Ascending aorta (tissue), 2 donors: ENCODE data around the gene LOXL3. TPM values are rescaled to one million over a fixed set of nuclear protein-coding genes. Genes with fewer than 3 reads are reported as not detected.
"Not testable (repeated sequence)": the region's sequence is repeated elsewhere in the genome, so short reads cannot be mapped to it uniquely, and the experiment has no call there.

ENCODE experiments used
- DNase-seq, 2 donors: peaks; one replicate each; pipeline ENCODE4 v3.0.0-alpha.2; 2019; ENCODE audit warnings: low spot score in 2 of 2
- H3K27ac ChIP-seq, 2 donors: fragments of 200-600 bp; sonication (generic); one replicate each; pipeline ENCODE4 v1.5.1; 2016 to 2017; ENCODE audit warnings: mild to moderate bottlenecking in 1 of 2
- H3K27me3 ChIP-seq: fragments of 200-600 bp; sonication (generic); one replicate; pipeline ENCODE4 v1.5.1; 2017
- H3K36me3 ChIP-seq, 2 donors: fragments of 200-600 bp; sonication (generic); one replicate each; pipeline ENCODE4 v1.5.1; 2016
- H3K4me1 ChIP-seq, 2 donors: fragments of 200-600 bp; sonication (generic); one replicate each; pipeline ENCODE4 v1.5.1; 2016 to 2017; ENCODE audit warnings: mild to moderate bottlenecking in 1 of 2
- H3K4me3 ChIP-seq, 2 donors: fragments of 200-600 bp; sonication (generic); one replicate each; pipeline ENCODE4 v1.5.1; 2016 to 2017; ENCODE audit warnings: mild to moderate bottlenecking in 1 of 2
- H3K9me3 ChIP-seq, 2 donors: fragments of 200-600 bp; sonication (generic); one replicate each; pipeline ENCODE4 v1.5.1; 2016
- intact Hi-C: fragments of 100-400 bp; cut with DNase I; formaldehyde crosslinking; loops from one replicate; pipeline ENCODE4 v1.15.1; 2023
- total RNA-seq: library from RNA; depleted of rRNA; stranded (reverse); fragments of >200 nt; gene quantifications from one replicate; pipeline ENCODE4 v1.1.0, GENCODE V29; 2016
- TF ChIP-seq, protein P1 (sequence below), 3 experiments: fragments of 200-600 bp in 2 of 3; fragments of 450-650 bp in 1 of 3; sonication (generic) in 2 of 3; IDR thresholded peaks; one replicate each; pipeline ENCODE4 v1.5.1; 2016 to 2019; ENCODE audit warnings: antibody characterized with exemption in 3 of 3, mild to moderate bottlenecking in 1 of 3, moderate library complexity in 1 of 3

LOXL3 gene
- total RNA-seq, 1 donor from 2014 or later, result 19.8 TPM

DNA sequence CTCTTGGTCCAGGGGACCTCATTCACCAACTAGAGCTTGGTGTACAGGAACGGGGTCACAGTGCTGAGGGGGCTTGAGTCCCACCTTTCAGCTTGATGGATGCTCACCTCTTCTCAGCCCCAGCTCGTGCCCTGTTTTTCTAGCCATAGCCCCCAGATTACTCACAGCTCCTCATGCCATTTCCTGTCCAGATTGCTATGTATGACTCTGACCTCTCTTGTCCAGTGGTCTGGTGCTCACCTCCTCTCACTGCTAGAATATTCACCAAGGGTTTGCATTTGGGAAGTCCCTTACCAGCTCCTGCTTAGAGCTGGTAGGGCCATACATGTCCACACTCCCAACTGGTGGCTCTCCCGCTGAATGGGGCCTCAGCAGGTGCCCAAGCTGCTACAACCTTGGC, 60.2 kb downstream of the LOXL3 start:
- H3K27me3 ChIP-seq, result no peaks in the 10 kb centered on the region
- no peak for DNase-seq
- TF ChIP-seq, protein P1, sequence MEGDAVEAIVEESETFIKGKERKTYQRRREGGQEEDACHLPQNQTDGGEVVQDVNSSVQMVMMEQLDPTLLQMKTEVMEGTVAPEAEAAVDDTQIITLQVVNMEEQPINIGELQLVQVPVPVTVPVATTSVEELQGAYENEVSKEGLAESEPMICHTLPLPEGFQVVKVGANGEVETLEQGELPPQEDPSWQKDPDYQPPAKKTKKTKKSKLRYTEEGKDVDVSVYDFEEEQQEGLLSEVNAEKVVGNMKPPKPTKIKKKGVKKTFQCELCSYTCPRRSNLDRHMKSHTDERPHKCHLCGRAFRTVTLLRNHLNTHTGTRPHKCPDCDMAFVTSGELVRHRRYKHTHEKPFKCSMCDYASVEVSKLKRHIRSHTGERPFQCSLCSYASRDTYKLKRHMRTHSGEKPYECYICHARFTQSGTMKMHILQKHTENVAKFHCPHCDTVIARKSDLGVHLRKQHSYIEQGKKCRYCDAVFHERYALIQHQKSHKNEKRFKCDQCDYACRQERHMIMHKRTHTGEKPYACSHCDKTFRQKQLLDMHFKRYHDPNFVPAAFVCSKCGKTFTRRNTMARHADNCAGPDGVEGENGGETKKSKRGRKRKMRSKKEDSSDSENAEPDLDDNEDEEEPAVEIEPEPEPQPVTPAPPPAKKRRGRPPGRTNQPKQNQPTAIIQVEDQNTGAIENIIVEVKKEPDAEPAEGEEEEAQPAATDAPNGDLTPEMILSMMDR (IDR thresholded peaks at IDR 0.05), result no peak
- no peaks in the 10 kb centered on the region for H3K9me3 ChIP-seq
- H3K27ac ChIP-seq, result no peak overlapping the region
- no peaks in the 10 kb centered on the region for H3K4me1 ChIP-seq
- intact Hi-C loops, result no loop called here
- H3K36me3 ChIP-seq, result peaks cover 41 to 49% of the 10 kb centered on the region in 2 donors
- no peak overlapping the region for H3K4me3 ChIP-seq

- Histone ChIP-seq H3K4me1 (no peaks in the 10 kb centered on the region), H3K27me3 (no peaks in the 10 kb centered on the region), H3K27ac (no peak overlapping the region), H3K4me3 (no peak overlapping the region), H3K36me3 (peaks cover 41 to 57% of the 10 kb centered on the region in 2 donors), H3K9me3 (no peaks in the 10 kb centered on the region)
- TF ChIP-seq, protein P1 (IDR thresholded peaks at IDR 0.05), result no peak
- DNase-seq, result no peak
- intact Hi-C loops, result no loop called here
Measured at GRCh38 chr2:74491648-74492544, 61.8 kb downstream of the LOXL3 start.

DNA sequence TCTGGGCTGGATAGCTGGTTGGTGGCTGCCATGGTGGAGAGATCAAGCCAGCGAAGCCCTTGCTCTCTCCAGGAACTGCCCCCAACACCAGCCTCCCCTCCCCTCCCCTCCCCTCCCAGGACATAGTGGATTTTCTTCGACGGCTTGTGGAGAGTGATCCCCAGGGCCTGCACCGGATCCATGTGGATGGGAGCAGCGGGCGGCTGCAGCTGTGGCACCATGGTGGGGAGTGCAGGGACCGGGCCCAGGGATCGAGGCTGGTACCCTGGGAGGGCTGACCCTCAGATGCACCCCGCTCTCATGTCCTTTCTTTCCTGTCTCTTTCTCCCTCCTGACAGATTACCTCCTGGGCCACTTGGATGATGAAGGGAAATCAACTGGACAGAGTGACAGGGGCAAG, 63.8 kb downstream of the LOXL3 start:
- Histone ChIP-seq H3K27me3 (no peaks in the 10 kb centered on the region), H3K36me3 (peaks cover 41 to 71% of the 10 kb centered on the region in 2 donors), H3K4me1 (no peaks in the 10 kb centered on the region), H3K9me3 (no peaks in the 10 kb centered on the region), H3K27ac (no peak overlapping the region), H3K4me3 (no peak overlapping the region)
- intact Hi-C loops, result no loop called here
- DNase-seq, result no peak
- TF ChIP-seq, protein P1 (IDR thresholded peaks at IDR 0.05), result no peak

- Histone ChIP-seq H3K4me1 (peaks cover 0 to 2% of the 10 kb centered on the region in 2 donors), H3K27ac (no peak overlapping the region), H3K4me3 (no peak overlapping the region), H3K27me3 (no peaks in the 10 kb centered on the region), H3K36me3 (peaks cover 41 to 71% of the 10 kb centered on the region in 2 donors), H3K9me3 (no peaks in the 10 kb centered on the region)
- intact Hi-C loops, result no loop called here
- DNase-seq, result no peak
- TF ChIP-seq, protein P1 (IDR thresholded peaks at IDR 0.05), result no peak
Measured at GRCh38 chr2:74488643-74489481, 64.9 kb downstream of the LOXL3 start.

- Histone ChIP-seq H3K9me3 (no peaks in the 10 kb centered on the region), H3K4me1 (peaks cover 3 to 14% of the 10 kb centered on the region in 2 donors), H3K27me3 (no peaks in the 10 kb centered on the region), H3K27ac (no peak overlapping the region), H3K36me3 (peaks cover 17 to 44% of the 10 kb centered on the region in 2 donors), H3K4me3 (no peak overlapping the region)
- intact Hi-C loops, result no loop called here
- TF ChIP-seq, protein P1 (IDR thresholded peaks at IDR 0.05), result no peak
- no peak for DNase-seq
Measured at GRCh38 chr2:74486141-74486540, 67.6 kb downstream of the LOXL3 start.

DNA sequence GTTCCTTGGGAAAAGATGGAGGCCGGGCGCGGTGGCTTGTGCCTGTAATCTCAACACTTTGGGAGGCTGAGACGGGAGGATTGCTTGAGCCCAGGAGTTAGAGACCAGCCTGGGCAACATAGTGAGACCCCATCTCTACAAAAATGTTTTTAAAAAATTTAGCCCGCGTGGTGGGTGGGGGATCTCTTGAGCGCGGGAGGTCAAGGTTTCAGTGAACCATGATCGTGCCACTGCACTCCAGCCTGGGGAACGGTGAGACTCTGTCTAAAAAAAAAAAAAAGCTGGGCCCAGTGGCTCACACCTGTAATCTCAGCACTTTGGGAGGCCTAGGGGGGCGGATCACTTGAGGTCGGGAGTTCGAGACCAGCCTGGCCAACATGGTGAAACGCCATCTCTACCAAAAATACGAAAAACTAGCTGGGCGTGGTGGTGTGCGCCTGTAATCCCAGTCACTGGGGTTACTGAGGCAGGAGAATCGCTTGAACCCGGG, 70.0 kb downstream of the LOXL3 start:
- not testable (repeated sequence) for DNase-seq, H3K27ac ChIP-seq, H3K9me3 ChIP-seq, H3K27me3 ChIP-seq
- H3K4me3 ChIP-seq, result peak overlapping the region; percentile 80 to 85
- peaks cover 9 to 21% of the 10 kb centered on the region in 2 donors for H3K4me1 ChIP-seq
- intact Hi-C loops, result loop anchor here (1.0 to 2.0 kb wide), 6 partner anchors 17 to 104 kb away; partner anchors contain the start of genes AUP1, DOK1, HTRA2 and INO80B
- peaks cover 3 to 32% of the 10 kb centered on the region in 2 donors for H3K36me3 ChIP-seq
